HG02840 (cell line): ENCODE results near the gene DERA.
"Not testable (repeated sequence)": the region's sequence is repeated elsewhere in the genome, so short reads cannot be mapped to it uniquely, and the experiment has no call there.

Source experiments
- ATAC-seq: cut with Tn5 transposase; IDR thresholded peaks from one replicate; pipeline ENCODE4 v1.9.1; 2021; ENCODE audit warnings: mild to moderate bottlenecking, moderate library complexity, moderate number of reproducible peaks; ENCODE audit not compliant: unreplicated experiment, low FRiP score

DERA gene

GRCh38 chr12:15997910-15998309, 86.8 kb downstream of the DERA start:
- no peak for ATAC-seq

GRCh38 chr12:16002880-16003279, 91.7 kb downstream of the DERA start:
- no peak for ATAC-seq

DNA sequence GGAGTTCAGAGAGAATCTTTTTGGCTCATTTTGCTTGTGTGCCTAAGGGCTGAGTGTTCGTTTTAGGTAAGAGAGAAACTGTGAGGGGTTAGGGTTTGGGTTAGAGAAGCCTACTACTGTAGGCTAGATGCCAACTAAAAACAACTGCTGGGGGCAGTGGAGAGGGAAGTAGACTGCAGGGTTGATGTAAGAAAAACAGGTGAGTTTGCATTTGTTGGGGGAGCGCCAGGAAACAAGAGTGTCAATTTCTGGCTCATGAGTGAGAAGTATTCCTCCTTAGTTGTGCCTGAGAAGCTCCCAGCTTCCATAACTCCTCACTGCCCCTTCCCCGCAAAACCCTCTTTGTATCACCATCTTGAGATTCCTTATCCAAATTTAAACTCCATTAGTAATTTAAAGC, 92.3 kb downstream of the DERA start:
- ATAC-seq, result no peak

GRCh38 chr12:16006752-16007151, 95.6 kb downstream of the DERA start:
- ATAC-seq, result no peak

GRCh38 chr12:16008421-16008824, 97.3 kb downstream of the DERA start:
- ATAC-seq, result no peak

GRCh38 chr12:16012117-16012516, 101.0 kb downstream of the DERA start:
- no peak for ATAC-seq

DNA sequence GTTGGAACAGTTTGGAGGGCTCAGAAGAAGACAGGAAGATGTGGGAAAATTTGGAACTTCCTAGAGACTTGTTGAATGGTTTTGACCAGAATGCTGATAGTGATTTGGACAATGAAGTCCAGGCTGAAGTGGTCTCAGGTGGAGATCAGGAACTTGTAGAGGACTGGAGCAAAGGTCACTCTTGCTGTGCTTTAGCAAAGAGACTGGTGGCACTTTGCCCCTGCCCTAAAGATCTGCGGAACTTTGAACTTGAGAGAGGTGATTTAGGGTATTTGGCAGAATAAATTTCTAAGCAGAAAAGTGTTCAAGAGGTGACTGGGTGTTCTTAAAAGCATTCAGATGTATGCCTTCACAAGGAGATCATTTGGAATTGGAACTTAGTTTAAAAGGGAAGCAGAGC, 102.6 kb downstream of the DERA start:
- not testable (repeated sequence) for ATAC-seq

DNA sequence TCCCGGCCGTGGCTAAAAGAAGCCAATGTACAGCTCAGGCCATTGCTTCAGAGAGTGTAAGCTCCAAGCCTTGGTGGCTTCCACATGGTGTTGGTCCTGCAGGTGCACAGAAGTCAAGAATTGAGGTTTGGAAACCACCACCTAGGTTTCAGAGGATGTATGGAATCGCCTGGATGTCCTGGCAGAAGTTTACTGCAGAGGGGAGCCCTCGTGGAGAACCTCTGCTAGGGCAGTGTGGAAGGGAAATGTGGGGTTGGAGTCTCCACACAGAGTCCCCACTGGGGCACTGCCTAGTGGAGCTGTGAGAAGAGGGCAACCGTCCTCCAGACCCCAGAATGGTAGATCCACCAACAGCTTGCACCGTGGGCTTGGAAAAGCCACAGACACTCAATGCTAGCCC, 103.3 kb downstream of the DERA start:
- ATAC-seq, result not testable (repeated sequence)

DNA sequence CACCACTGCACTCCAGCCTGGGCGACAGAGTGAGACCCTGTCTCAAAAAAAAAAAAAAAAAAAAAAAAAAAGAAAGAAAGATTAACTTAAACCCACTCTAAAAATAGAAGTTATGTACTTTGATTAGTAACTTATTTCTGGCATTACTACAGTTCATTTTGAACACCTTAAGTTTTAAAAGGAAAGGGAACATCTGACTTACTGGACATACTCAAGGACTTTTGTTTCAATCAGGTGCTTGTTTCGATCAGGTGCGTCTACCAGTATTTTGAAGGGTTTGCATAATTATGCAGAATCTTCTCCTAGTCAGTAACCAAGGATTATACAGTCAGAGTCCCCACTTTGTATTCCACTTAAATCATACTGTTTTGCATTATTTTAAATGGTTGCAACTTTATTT, 105.6 kb downstream of the DERA start:
- no peak for ATAC-seq

GRCh38 chr12:16018306-16018705, 107.2 kb downstream of the DERA start:
- ATAC-seq, result no peak

- ATAC-seq, result no peak
These were observed 108.0 kb downstream of the DERA start for GRCh38 chr12:16019136-16019535.

- ATAC-seq, result no peak
These were observed 108.9 kb downstream of the DERA start for GRCh38 chr12:16020031-16020430.

DNA sequence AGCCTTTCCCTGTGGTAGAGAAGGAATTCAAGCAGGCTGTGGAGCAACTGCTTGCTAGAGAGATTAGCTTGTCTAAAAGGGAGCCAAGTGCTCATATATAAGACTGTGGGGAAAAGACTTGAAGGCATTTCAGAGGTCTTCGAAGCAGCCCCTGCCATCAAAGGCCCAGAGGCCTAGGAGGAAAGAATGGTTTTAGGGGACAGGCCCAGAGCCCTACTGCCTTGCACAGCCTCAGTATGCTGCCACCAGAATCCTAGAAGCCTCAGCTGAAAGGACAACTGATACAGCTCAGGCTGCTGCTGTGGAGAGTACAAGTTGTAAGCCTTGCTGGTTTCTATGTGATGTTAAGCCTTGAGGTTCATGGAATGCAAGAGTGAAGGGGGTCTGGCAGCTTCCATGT, 109.9 kb downstream of the DERA start:
- no peak for ATAC-seq

GRCh38 chr12:16021676-16022075, 110.5 kb downstream of the DERA start:
- ATAC-seq, result no peak

DNA sequence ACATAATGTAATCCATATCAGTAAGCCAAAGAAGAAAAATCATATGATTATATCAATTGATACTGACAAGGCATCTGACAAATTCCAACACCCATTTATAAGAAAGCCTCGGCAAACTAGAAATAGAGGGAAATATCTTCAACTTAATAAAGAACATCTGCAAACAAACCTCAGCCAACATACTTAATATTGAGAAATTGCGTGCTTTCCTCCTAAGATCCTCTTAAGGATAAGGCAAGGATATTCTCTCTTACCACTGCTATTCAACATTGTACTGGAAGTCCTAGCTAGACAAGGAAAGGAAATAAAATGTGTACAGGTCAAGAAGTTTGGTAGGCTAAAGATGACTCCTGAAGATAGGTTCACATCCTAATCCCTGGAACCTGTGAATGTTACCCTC, 115.9 kb downstream of the DERA start:
- ATAC-seq, result no peak

- ATAC-seq, result no peak
These were observed 119.6 kb downstream of the DERA start for GRCh38 chr12:16030744-16031143.

DNA sequence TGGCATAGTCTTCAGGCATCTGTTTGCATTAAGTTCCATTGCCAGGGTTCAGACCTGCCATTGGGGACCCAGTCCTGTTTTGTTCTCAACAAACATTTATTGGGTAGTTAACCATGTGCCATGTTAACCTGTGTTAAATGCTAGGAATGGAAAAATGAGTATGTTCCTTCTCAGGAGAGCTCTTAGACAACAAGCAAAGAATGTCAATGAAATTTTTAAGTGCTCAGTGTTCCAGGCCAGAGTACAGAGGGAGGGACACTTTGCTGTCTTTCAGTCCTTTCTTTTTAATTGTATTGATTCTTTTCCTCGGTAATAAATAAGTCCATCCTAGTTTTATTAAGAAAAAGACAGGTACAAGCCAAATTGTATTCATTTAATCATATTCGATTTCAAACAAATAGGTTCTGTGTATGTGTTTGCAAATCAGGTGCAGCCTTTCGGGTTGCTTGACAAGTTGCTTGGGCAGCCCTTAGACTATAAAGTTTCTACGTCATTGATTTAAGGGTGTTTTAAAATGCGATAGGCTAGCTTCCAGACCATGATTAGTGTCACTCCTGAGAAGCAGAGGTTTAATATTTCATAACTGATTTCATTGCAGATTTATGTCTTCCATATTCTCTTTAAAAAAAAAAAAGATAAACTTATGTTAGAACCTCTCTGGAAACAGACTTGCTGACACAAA, 123.1 kb downstream of the DERA start:
- no peak for ATAC-seq

DNA sequence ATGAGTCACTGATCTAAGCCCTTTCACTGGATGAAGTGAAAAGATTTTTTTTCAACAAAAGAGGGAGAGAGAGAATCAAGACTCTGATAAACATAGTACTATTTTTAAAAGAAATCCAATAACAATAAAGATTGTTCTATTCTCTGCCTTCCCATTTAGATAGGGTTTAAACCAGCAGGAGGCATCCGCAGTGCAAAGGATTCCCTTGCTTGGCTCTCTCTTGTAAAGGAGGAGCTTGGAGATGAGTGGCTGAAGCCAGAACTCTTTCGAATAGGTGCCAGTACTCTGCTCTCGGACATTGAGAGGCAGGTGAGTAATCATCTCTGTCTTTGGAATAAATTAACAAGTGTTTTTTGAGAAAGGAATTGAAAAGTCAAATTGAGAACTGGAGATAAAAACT, 124.9 kb downstream of the DERA start:
- no peak for ATAC-seq

GRCh38 chr12:16037533-16037932, 126.4 kb downstream of the DERA start:
- ATAC-seq, result no peak

- no peak for ATAC-seq
These were observed 132.3 kb downstream of the DERA start for GRCh38 chr12:16043480-16043879.

DNA sequence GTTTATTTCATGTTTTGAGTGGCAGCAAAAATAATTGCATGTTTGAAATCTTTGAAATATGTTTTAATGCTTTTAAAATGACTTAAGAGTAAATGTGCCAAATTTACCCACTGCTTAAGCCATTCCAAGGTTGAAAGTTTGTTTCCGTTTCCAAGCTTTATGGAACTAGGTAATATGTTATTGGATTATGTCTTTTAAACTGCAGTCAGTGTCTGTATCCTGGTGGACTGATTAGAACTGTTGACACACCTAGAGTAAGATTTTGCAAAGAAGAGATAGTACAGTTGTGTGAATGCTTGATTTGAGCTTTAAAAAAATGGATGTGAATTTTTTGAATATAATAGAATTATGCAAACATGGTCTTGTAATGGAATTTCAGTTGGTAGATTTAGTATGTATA, 135.1 kb downstream of the DERA start:
- no peak for ATAC-seq

DNA sequence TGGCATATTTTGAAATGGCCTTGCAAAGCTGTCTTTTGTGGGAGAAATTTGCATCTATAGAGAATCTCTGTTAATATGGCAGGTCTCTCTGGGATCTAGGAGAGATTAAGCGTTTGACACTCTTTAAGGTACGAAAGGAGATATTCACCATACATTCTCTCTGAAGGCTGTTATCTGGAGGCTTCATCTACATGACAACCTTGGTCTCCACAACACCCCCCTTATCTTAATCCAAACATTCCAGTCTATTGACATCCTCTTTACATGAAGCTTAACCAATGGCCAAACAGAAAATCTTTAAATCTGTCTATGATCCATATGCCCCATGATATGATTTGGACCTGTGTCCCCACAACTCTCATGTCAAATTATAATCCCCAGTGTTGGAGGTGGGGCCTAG, 137.4 kb downstream of the DERA start:
- ATAC-seq, result no peak

GRCh38 chr12:16056910-16057309, 145.8 kb downstream of the DERA start:
- no peak for ATAC-seq
